ENCODE measurements around the gene CDH23.

DNA sequence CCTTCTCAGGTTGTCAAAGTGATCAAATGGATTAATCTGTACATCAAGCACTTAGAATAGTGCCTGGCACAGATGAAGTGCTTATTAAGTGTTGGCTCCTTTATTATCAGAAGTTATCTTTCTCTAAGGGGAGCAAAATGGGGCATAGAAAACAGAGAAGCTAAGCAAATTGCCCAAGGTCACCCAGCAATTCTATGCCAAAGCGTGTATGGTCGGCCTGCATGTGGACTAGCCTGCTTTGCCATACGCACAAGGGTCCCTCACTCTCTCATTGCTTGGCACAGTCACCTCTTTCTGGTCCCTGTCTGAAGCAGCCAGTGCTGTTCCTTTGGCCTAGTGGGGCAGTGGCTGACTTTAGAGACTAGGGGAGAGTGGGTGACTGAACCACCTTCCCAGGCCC is 45.3 kb downstream of the CDH23 start:
- no peak for TF ChIP-seq SP1 (CRISPR knock-in tag; IDR thresholded peaks at IDR 0.05)
- TF ChIP-seq ETV5 (CRISPR knock-in tag; IDR thresholded peaks at IDR 0.05; ENCODE audit: low read depth): no peak
- no peak for TF ChIP-seq EHMT2 (IDR thresholded peaks at IDR 0.05)
- TF ChIP-seq, protein P1, sequence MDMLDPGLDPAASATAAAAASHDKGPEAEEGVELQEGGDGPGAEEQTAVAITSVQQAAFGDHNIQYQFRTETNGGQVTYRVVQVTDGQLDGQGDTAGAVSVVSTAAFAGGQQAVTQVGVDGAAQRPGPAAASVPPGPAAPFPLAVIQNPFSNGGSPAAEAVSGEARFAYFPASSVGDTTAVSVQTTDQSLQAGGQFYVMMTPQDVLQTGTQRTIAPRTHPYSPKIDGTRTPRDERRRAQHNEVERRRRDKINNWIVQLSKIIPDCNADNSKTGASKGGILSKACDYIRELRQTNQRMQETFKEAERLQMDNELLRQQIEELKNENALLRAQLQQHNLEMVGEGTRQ (CRISPR knock-in tag; IDR thresholded peaks at IDR 0.05): no peak
- TF ChIP-seq MYC (IDR thresholded peaks at IDR 0.05; ENCODE audit: low read depth, low read length): no peak
- no peak for TF ChIP-seq MYC (CRISPR knock-in tag; IDR thresholded peaks at IDR 0.05; ENCODE audit: borderline replicate concordance, low read depth)
- no peak for TF ChIP-seq RNF2 (IDR thresholded peaks at IDR 0.05)
- no peak for TF ChIP-seq JUND (IDR thresholded peaks at IDR 0.05; ENCODE audit: borderline replicate concordance, low read depth, low read length)
- TF ChIP-seq JUND (tag; IDR thresholded peaks at IDR 0.05; ENCODE audit: borderline replicate concordance, low read depth, low read length): no peak
- TF ChIP-seq XRCC3 (IDR thresholded peaks at IDR 0.05): no peak
- no peak for TF ChIP-seq HOXB6 (CRISPR knock-in tag; IDR thresholded peaks at IDR 0.05; ENCODE audit: borderline replicate concordance)
- TF ChIP-seq, protein P2, sequence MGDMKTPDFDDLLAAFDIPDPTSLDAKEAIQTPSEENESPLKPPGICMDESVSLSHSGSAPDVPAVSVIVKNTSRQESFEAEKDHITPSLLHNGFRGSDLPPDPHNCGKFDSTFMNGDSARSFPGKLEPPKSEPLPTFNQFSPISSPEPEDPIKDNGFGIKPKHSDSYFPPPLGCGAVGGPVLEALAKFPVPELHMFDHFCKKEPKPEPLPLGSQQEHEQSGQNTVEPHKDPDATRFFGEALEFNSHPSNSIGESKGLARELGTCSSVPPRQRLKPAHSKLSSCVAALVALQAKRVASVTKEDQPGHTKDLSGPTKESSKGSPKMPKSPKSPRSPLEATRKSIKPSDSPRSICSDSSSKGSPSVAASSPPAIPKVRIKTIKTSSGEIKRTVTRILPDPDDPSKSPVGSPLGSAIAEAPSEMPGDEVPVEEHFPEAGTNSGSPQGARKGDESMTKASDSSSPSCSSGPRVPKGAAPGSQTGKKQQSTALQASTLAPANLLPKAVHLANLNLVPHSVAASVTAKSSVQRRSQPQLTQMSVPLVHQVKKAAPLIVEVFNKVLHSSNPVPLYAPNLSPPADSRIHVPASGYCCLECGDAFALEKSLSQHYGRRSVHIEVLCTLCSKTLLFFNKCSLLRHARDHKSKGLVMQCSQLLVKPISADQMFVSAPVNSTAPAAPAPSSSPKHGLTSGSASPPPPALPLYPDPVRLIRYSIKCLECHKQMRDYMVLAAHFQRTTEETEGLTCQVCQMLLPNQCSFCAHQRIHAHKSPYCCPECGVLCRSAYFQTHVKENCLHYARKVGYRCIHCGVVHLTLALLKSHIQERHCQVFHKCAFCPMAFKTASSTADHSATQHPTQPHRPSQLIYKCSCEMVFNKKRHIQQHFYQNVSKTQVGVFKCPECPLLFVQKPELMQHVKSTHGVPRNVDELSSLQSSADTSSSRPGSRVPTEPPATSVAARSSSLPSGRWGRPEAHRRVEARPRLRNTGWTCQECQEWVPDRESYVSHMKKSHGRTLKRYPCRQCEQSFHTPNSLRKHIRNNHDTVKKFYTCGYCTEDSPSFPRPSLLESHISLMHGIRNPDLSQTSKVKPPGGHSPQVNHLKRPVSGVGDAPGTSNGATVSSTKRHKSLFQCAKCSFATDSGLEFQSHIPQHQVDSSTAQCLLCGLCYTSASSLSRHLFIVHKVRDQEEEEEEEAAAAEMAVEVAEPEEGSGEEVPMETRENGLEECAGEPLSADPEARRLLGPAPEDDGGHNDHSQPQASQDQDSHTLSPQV (IDR thresholded peaks at IDR 0.05): no peak
- TF ChIP-seq, protein P3, sequence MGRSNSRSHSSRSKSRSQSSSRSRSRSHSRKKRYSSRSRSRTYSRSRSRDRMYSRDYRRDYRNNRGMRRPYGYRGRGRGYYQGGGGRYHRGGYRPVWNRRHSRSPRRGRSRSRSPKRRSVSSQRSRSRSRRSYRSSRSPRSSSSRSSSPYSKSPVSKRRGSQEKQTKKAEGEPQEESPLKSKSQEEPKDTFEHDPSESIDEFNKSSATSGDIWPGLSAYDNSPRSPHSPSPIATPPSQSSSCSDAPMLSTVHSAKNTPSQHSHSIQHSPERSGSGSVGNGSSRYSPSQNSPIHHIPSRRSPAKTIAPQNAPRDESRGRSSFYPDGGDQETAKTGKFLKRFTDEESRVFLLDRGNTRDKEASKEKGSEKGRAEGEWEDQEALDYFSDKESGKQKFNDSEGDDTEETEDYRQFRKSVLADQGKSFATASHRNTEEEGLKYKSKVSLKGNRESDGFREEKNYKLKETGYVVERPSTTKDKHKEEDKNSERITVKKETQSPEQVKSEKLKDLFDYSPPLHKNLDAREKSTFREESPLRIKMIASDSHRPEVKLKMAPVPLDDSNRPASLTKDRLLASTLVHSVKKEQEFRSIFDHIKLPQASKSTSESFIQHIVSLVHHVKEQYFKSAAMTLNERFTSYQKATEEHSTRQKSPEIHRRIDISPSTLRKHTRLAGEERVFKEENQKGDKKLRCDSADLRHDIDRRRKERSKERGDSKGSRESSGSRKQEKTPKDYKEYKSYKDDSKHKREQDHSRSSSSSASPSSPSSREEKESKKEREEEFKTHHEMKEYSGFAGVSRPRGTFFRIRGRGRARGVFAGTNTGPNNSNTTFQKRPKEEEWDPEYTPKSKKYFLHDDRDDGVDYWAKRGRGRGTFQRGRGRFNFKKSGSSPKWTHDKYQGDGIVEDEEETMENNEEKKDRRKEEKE (IDR thresholded peaks at IDR 0.05; ENCODE audit: borderline replicate concordance in 1 of 2, control insufficient read depth in 1 of 2, low read depth in 2 of 2, low read length in 1 of 2): no peak
